Measurements from ENCODE around the gene SPPL2C.

Gene SPPL2C

DNA sequence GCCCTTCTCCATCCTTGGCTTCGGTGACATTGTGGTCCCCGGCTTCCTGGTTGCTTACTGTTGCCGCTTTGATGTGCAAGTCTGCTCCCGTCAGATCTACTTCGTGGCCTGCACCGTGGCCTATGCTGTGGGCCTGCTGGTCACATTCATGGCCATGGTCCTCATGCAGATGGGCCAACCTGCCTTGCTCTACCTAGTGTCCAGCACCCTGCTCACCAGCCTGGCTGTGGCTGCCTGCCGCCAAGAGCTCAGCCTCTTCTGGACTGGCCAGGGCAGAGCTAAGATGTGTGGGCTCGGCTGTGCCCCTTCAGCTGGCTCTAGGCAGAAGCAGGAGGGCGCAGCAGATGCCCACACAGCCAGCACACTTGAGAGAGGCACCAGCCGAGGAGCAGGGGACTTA lies 1.5 kb downstream of the SPPL2C start:
- Histone ChIP-seq H4K20me1 (ENCODE audit: low read depth, low read length) (no peaks in the 10 kb centered on the region), H3K27ac (ENCODE audit: low read depth, low read length) (no peak overlapping the region), H3K9me2 (replicated peaks; ENCODE audit: insufficient read depth, low read length) (no peaks in the 10 kb centered on the region), H3K27me3 (ENCODE audit: low read length) (no peaks in the 10 kb centered on the region), H3K9ac (ENCODE audit: low read length) (no peak overlapping the region), H2AFZ (ENCODE audit: low read depth, low read length, severe bottlenecking) (no peak overlapping the region), H3K79me2 (ENCODE audit: insufficient read depth, low read length) (no peaks in the 10 kb centered on the region), H3K36me3 (ENCODE audit: low read length) (no peaks in the 10 kb centered on the region), H3F3A (ENCODE audit: insufficient read depth) (no peaks in the 10 kb centered on the region), H3K4me3 (ENCODE audit: insufficient read depth, low read length, poor library complexity, severe bottlenecking) (no peak overlapping the region), H3K4me2 (ENCODE audit: low read depth, low read length, poor library complexity, severe bottlenecking) (no peak overlapping the region), H3K9me3 (ENCODE audit: insufficient read depth, low read length) (no peaks in the 10 kb centered on the region)
- TF ChIP-seq EZH2phosphoT487 (conservative IDR thresholded peaks at IDR 0.05; ENCODE audit: low read length) = no peak
- TF ChIP-seq, protein P1, sequence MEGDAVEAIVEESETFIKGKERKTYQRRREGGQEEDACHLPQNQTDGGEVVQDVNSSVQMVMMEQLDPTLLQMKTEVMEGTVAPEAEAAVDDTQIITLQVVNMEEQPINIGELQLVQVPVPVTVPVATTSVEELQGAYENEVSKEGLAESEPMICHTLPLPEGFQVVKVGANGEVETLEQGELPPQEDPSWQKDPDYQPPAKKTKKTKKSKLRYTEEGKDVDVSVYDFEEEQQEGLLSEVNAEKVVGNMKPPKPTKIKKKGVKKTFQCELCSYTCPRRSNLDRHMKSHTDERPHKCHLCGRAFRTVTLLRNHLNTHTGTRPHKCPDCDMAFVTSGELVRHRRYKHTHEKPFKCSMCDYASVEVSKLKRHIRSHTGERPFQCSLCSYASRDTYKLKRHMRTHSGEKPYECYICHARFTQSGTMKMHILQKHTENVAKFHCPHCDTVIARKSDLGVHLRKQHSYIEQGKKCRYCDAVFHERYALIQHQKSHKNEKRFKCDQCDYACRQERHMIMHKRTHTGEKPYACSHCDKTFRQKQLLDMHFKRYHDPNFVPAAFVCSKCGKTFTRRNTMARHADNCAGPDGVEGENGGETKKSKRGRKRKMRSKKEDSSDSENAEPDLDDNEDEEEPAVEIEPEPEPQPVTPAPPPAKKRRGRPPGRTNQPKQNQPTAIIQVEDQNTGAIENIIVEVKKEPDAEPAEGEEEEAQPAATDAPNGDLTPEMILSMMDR (IDR thresholded peaks at IDR 0.05; ENCODE audit: insufficient read depth, low read length, poor library complexity, severe bottlenecking) = no peak

DNA sequence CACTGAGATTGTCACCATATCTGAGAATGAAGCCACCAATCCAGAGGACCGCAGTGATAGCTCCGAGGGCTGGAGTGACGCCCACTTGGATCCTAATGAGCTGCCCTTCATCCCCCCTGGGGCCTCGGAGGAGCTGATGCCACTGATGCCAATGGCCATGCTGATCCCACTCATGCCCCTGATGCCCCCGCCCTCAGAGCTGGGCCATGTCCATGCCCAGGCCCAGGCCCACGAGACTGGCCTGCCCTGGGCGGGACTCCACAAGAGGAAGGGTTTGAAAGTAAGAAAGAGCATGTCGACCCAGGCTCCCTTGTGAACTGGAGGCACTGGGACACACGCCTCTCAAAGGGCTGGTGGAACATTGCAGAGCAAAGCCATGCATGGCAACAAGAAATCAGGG lies 2.0 kb downstream of the SPPL2C start:
- Histone ChIP-seq H3K36me3 (ENCODE audit: low read length) (no peaks in the 10 kb centered on the region), H3K79me2 (ENCODE audit: insufficient read depth, low read length) (no peaks in the 10 kb centered on the region), H4K20me1 (ENCODE audit: low read depth, low read length) (no peaks in the 10 kb centered on the region), H3K4me2 (ENCODE audit: low read depth, low read length, poor library complexity, severe bottlenecking) (no peak overlapping the region), H2AFZ (ENCODE audit: low read depth, low read length, severe bottlenecking) (no peak overlapping the region), H3F3A (ENCODE audit: insufficient read depth) (no peaks in the 10 kb centered on the region), H3K27ac (ENCODE audit: low read depth, low read length) (no peak overlapping the region), H3K4me3 (ENCODE audit: insufficient read depth, low read length, poor library complexity, severe bottlenecking) (no peak overlapping the region), H3K27me3 (ENCODE audit: low read length) (no peaks in the 10 kb centered on the region), H3K9me2 (replicated peaks; ENCODE audit: insufficient read depth, low read length) (no peaks in the 10 kb centered on the region), H3K9ac (ENCODE audit: low read length) (no peak overlapping the region), H3K9me3 (ENCODE audit: insufficient read depth, low read length) (no peaks in the 10 kb centered on the region)
- no peak for TF ChIP-seq EZH2phosphoT487 (conservative IDR thresholded peaks at IDR 0.05; ENCODE audit: low read length)
- TF ChIP-seq, protein P1 (IDR thresholded peaks at IDR 0.05; ENCODE audit: insufficient read depth, low read length, poor library complexity, severe bottlenecking) = no peak

DNA sequence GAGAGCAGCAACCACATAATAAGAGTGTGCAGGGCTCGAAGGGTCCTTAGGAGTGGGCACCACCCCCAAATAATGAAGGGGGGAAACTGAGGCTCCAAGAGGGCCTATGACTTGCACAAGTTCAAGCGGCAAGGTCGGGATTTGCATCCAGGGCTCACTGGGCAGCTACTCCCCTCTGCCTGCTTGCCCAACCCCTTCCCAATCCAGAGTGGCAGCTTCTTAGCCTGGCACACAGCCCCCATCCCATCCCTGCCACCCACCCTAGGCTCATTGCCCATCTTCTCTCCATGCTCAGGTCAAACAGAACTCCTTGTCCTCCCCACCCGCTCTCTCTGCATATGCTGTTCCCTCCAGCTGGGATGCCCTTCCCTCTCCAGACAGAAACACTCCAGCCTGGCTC lies 2.4 kb downstream of the SPPL2C start:
- no peaks in the 10 kb centered on the region for H3K9me3 ChIP-seq (ENCODE audit: insufficient read depth, low read length)
- no peaks in the 10 kb centered on the region for H3K9me2 ChIP-seq (replicated peaks; ENCODE audit: insufficient read depth, low read length)
- no peaks in the 10 kb centered on the region for H4K20me1 ChIP-seq (ENCODE audit: low read depth, low read length)
- TF ChIP-seq, protein P1 (IDR thresholded peaks at IDR 0.05; ENCODE audit: insufficient read depth, low read length, poor library complexity, severe bottlenecking) = no peak
- no peak for TF ChIP-seq EZH2phosphoT487 (conservative IDR thresholded peaks at IDR 0.05; ENCODE audit: low read length)
- H3K36me3 ChIP-seq (ENCODE audit: low read length) = no peaks in the 10 kb centered on the region
- no peak overlapping the region for H3K9ac ChIP-seq (ENCODE audit: low read length)
- H3K4me2 ChIP-seq (ENCODE audit: low read depth, low read length, poor library complexity, severe bottlenecking) = no peak overlapping the region
- H2AFZ ChIP-seq (ENCODE audit: low read depth, low read length, severe bottlenecking) = no peak overlapping the region
- no peaks in the 10 kb centered on the region for H3F3A ChIP-seq (ENCODE audit: insufficient read depth)
- H3K79me2 ChIP-seq (ENCODE audit: insufficient read depth, low read length) = no peaks in the 10 kb centered on the region
- no peaks in the 10 kb centered on the region for H3K27me3 ChIP-seq (ENCODE audit: low read length)
- H3K27ac ChIP-seq (ENCODE audit: low read depth, low read length) = no peak overlapping the region
- H3K4me3 ChIP-seq (ENCODE audit: insufficient read depth, low read length, poor library complexity, severe bottlenecking) = no peak overlapping the region
